Femur (tissue), 1 donor: Measurements from ENCODE around the gene NRG3.

Experiments
- DNase-seq: peaks from one replicate; pipeline ENCODE4 v3.0.0-alpha.2; 2017

NRG3 gene

DNA sequence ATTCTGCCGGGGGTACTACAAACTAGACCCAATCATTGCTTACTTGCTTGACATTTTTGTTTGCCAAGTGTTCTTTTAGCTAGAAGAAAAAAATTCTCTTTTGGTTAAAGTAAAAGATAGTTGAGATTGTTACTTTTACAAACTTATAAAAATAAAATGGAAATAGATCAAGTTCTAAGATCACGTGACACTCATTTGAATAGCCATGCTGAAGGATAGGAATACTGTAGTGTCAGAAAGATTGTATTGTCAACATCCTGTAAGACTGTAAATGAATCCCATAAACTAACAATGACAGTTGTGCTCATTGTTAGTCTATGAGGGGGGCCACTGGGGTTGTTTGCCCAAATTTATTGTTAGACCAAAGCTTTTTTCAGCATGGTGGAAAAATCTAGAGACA lies 10.5 kb downstream of the NRG3 start:
- no peak for DNase-seq

DNA sequence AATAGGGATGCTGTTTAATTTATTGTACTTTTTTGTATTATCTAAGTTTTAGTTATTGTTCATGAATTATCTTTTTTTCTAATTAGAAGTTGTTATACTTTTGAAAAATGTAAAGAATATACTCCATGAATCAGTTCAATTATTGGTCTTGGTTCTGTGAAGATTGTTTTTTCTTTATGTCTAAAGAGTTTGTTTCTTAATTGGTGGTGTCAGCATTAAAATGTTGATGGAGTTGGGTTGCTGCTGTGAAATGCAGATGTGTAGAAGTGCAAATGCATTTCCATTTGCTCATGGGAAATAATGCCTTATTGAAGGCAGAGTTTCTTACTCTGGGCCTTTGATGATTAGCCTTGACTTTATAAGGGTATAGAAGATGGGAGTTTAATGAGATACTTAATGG lies 11.9 kb downstream of the NRG3 start:
- DNase-seq: no peak

- DNase-seq: no peak
Measured at GRCh38 chr10:81889181-81889769, 14.3 kb downstream of the NRG3 start.

- no peak for DNase-seq
Measured at GRCh38 chr10:81894616-81895015, 19.6 kb downstream of the NRG3 start.

GRCh38 chr10:81898518-81898917 lies 23.5 kb downstream of the NRG3 start:
- no peak for DNase-seq

GRCh38 chr10:81900989-81901388 lies 26.0 kb downstream of the NRG3 start:
- no peak for DNase-seq

DNA sequence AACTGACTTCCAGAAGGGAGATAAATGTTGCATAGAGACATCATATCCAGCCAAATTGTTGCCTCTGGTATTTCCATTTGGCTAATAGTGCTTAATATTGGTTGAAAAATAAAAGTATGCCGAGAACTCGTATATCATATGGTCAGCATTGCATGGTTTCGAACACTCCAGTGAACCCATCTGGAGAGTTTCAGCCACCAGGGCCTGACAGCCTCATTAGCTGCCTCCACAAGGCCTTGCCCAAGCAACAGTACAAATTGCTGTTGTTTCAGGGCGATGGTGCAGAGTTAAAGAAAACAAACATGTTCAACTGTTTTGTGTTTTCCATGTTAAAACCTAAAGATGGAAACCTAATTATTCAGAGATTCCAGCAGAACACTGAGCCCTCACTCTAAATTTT lies 28.5 kb downstream of the NRG3 start:
- DNase-seq: no peak

DNA sequence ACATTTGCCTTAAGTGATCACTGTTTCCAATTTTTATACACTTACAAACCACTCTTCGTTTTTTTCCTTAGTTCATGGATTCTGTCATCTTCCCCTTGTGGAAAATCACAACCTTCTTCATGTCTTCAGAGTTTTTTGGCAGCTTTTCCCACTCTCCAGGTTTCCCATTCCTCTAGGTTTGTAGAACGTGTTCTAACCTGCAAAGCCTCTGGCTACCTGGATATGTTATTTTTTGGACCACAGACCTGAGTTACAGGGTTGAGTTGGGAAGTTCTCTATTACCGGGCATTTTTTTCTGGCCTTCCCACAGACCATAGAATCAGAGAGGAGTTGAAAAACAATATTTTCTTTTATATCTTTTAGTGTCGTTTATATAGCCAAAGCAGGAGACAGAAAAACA lies 30.2 kb downstream of the NRG3 start:
- DNase-seq: no peak

DNA sequence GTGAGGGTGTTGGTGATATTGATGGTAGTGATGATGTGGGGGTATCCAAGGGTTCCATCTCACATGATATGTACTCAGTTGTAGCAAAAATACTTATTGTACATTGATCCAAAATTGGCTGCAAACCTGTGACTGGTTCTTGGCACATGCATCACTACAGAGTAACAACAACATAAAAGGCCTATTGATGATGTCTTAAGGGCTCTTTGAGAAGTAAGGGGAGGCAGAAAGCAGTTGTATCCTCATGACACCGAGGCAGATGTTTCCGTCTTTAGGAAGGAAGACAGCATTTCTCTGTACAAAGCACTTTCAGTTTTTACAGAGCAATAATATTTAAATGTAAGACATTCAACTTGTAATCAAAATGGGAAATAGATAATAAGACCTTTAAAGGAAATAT lies 34.5 kb downstream of the NRG3 start:
- DNase-seq: no peak

DNA sequence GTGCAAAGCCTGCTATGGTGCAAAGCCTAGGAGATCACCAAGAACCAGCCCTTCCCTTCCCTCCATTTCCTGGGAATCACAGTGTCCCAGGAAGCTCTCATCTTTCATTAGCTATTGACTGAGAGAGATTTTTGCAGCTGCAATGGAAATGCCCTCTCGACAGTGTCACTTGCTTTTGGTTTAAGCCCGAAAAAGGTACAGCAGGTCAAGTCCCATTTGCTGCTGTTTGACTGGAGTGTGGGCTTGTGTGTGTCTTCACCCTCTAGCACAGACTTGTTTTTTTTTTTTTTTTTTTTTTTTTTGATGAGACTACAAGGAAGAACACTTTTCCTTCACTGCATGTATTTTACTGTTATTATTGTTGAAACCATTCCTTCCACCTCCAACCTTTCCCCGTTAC lies 36.3 kb downstream of the NRG3 start:
- no peak for DNase-seq

GRCh38 chr10:81914736-81915503 lies 39.9 kb downstream of the NRG3 start:
- no peak for DNase-seq

DNA sequence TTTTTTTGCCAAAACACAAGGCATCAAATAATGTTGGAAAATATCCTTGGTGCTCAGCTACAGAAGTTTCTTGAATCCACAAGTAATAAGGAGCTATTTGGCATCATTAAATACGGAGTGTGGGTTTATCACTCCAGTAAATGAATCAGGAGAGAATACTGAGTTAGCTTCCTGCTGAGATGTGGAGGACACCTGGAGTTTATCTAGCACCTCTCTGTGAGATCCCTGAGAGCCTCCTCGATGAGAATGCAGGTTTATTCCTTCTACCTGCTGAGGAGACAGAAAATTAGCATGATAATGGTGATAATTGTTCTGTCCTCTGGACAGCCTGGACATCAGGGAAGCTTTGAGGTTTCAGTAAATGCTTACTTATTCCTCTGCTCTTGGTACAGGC lies 40.5 kb downstream of the NRG3 start:
- DNase-seq: no peak

- no peak for DNase-seq
Measured at GRCh38 chr10:81917666-81918065, 42.7 kb downstream of the NRG3 start.

- no peak for DNase-seq
Measured at GRCh38 chr10:81918766-81919165, 43.8 kb downstream of the NRG3 start.

DNA sequence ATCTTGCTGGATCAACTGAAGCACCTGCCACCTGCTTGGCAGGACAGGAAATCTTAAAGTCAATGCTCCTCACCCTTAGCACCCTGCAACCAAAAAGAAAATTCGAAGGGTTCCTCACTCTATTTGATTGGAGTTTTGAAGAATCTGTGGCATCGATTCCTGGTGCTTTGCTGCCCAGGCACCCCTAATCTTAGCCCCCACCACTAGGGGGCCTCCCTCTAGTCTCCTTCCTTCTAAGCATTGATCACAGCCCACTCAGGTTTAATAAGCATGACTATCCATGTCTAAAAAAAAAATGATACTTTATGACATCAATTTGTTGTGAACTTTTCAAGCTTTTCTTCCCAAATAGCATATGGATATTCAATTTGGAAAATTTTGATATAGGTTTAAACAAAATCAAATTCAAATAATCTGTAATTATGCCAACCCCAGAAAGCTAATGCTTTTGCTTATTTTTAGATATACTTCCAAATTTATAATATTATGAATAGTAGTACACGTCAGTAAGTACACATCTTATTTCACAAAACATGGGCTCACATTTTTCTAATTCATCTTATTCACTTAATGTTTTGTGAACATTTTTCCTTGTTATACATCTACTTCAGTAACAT lies 45.3 kb downstream of the NRG3 start:
- DNase-seq: no peak

DNA sequence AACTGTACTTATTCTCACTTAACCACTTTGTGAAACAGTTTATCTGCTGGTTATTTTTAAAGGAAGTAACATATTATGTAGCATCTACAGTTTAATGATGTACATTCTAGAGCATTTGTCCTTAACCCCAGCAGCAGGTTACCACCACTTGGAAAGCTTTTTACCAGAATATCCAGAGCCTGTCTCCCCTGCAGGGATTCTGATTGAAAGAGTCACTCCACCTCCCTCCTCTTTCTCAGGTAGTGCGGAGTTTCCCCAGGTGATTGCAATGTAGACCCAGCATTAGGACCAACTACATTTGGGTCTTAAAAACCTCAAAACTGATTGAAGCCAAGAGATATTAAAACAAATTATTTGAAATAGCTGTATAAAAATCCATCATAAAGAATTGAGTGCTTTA lies 53.1 kb downstream of the NRG3 start:
- DNase-seq: no peak

GRCh38 chr10:81943583-81943982 lies 68.6 kb downstream of the NRG3 start:
- no peak for DNase-seq

- DNase-seq: no peak
Measured at GRCh38 chr10:81944609-81945008, 69.6 kb downstream of the NRG3 start.

DNA sequence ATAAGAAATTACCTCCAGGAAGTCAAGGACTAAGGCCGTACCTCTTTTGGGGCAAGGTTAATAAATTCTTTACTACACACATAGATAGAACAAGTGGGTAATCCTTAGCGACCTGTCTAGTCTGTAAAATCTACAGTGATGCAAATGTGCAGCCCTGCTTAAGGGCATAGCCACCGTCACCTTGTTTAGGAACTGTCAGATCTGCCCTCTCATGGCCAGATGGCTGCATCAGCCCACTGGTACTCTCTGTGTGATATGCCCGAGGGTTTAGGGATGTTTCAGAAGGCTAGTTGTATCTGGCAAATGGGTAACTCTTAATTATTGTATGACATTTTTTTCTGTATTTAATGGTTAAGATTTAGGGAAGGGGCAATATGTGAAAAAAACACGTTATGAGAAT lies 74.3 kb downstream of the NRG3 start:
- DNase-seq: no peak

DNA sequence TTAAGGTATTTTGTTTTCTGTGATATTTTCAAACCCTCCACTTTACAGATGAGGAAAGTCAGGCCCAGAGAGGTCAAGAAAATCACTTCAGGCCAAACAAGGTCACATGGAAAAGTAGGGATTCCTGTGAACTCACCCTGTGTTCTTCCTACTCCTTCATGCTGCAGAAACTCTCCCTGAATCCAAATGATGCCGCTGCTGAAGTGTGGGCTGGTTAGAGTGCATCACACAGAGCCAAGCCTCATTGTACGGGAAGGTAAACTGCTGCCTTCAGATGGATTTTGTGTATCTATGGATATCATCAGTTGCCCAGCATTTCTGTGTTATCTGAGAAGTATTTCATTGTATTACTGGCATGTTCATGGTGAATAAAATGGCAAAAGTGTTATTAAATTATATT lies 75.4 kb downstream of the NRG3 start:
- no peak for DNase-seq

DNA sequence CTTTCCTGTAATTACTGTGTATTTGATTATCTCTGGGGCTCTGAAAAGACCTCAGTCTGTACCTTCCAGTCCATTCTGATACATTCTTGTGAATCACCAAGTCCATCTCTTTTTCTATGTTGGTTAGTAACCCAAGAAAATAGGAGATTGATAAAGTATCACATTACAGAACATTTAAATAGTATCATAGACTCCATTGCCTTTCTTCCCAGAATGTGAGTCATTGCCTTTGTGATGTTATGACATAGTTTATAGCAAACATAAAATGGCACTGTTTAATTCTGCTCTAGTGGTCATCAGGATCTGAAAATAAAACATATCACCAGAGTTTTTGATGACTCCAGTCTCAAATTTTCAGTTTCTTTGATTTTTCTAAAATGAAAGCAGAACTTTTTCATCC lies 78.4 kb downstream of the NRG3 start:
- no peak for DNase-seq

DNA sequence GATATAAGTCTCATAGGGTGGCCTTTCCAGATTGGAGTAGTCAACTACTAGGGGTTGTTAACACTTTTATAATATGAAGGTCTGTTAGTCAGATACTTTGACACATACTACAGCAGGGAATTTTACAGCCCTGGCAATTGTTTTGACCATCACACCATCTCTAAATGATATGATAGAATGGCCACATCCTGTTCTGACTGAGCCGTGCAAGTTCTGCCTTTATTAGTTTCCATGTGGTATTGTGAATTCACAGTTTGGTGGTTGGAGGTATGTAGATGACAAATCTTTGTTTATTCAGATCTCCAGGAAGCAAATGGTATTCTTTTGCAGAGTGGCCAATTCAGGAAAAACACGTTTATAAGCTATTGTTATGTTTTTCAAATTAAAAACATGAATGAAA lies 83.0 kb downstream of the NRG3 start:
- DNase-seq: no peak

GRCh38 chr10:81959016-81959415 lies 84.0 kb downstream of the NRG3 start:
- DNase-seq: no peak

GRCh38 chr10:81961451-81962184 lies 86.6 kb downstream of the NRG3 start:
- no peak for DNase-seq
